GM12874 (cell line): ENCODE measurements around the gene ACSM6.

Experiments used
- TF ChIP-seq, protein P1 (sequence below): IDR thresholded peaks from 2 replicates; pipeline ENCODE4 v1.5.1; 2011; ENCODE audit warnings: low read depth, mild to moderate bottlenecking, control low read depth, low read length, moderate library complexity; ENCODE audit not compliant: insufficient read depth

The ACSM6 gene, protein sequence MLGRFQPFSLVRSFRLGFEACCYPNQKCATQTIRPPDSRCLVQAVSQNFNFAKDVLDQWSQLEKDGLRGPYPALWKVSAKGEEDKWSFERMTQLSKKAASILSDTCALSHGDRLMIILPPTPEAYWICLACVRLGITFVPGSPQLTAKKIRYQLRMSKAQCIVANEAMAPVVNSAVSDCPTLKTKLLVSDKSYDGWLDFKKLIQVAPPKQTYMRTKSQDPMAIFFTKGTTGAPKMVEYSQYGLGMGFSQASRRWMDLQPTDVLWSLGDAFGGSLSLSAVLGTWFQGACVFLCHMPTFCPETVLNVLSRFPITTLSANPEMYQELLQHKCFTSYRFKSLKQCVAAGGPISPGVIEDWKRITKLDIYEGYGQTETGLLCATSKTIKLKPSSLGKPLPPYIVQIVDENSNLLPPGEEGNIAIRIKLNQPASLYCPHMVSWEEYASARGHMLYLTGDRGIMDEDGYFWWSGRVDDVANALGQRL

DNA sequence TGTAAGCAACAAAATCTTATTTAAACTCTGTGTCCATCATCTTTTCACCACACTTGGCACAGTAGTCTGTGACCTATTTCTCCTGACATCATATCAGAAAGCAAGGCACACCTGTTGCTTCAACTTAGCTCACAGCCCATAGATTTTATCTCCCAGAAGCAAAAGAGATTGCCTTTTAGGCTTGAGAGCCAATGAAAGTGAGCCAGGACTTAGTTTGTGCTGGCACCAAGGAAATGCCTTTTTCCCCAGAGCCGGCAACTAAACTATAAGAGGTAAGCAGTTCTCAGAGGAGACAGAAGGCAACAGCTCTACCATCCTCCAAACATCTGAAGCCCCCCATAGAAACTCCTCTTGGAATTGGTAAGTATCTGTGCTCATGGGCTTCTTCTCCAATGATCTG lies at the start of gene ACSM6:
Gene ACSM6 (plus strand): TSS at position 295 of the 400 bp plus-strand sequence. CDS start 248 bp downstream, outside the sequence.
- TF ChIP-seq, protein P1, sequence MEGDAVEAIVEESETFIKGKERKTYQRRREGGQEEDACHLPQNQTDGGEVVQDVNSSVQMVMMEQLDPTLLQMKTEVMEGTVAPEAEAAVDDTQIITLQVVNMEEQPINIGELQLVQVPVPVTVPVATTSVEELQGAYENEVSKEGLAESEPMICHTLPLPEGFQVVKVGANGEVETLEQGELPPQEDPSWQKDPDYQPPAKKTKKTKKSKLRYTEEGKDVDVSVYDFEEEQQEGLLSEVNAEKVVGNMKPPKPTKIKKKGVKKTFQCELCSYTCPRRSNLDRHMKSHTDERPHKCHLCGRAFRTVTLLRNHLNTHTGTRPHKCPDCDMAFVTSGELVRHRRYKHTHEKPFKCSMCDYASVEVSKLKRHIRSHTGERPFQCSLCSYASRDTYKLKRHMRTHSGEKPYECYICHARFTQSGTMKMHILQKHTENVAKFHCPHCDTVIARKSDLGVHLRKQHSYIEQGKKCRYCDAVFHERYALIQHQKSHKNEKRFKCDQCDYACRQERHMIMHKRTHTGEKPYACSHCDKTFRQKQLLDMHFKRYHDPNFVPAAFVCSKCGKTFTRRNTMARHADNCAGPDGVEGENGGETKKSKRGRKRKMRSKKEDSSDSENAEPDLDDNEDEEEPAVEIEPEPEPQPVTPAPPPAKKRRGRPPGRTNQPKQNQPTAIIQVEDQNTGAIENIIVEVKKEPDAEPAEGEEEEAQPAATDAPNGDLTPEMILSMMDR: no peak

DNA sequence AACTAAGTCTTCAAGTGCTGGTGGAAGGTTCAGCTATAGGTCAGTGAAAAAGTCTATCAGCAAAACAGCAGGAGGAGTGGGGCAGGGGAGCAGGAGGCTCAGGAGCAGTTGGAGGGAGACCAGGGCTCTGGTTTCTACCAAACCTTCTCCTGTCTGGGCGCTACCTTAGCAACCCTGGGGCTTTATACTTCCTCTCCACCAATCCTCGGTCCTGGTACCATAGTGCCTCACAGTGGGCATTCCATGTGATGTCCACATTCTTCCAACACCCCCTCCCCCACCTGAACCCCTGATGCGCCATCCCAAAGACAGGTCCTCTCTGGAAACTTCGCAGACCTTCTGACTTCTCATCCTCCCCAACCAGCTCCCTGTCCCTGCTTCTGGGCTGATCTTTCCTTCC lies 25.3 kb upstream of the ACSM6 start:
- TF ChIP-seq, protein P1: no peak

DNA sequence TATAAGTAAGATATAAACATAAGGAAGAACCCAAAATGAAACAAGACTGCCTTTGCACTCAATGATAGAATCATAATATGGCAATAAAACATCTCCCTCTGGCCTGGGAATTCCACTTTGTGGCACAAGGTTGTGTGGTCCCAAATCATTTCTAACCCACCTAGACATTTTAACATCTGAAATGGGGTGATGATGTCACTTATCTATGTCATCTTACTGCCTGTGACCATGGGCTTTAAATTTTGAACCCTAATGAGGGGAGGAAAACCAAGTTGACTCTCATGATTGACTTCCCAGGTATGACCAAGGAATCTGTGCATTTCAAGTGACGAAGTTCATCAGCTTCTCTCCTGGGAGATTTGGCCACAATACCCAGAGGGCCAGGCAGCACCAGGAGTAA lies 24.5 kb upstream of the ACSM6 start:
- TF ChIP-seq, protein P1: no peak

DNA sequence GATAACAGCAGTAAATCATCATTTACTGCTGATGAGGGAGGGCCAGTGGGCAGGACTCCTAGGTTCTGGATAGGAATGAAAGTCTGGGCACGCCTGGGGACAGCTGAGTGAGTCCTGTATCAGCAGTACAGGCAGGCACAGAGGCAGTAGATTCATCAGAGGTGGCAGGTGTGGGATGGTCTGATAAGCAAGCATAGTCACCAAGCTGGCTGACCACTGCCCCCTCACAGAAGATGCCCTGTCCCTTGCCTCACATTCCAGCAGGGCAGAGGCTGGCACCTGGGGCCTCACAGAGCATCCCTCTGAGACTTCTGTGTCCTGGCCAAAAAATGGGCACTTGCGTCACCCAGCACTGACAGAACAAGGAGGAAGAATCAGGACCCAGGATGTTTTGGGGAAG lies 23.2 kb upstream of the ACSM6 start:
- TF ChIP-seq, protein P1: no peak

DNA sequence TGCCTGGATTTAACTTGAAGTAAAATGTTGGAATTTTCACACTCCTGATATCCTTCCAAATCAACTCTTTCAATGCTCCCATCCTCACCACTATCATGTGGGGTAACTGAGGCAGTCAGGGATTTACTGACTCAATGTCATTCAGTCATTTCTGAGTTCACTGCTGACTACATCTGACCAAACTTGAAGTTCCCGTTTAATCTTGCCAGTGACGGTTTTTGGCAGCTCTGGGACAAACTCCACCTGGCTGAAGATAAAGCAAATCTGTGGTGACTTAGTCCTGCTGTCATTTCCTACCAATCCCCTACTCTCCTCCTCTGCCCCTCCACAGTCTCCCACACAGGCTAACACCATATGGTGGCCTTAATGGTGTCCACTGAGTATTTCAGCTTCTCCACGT lies 22.7 kb upstream of the ACSM6 start:
- TF ChIP-seq, protein P1: no peak

DNA sequence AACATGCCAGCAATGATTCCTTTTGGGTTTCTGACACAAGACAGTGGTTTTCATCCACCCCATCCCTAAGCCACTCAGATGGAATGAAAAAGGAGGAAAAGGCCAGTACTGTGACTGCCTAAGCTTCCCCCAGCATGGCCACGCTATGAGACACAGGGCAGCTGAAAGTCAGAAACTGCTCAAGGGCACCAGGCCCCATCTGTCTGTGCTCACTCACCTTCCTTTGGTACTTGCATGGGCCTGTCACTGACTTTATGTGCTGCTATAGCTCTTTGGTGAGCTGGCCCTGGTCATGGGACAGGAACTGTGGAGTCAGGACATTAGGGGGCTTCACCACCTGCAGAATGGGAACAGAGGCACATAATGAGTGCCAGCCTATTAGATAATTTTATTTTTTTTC lies 21.2 kb upstream of the ACSM6 start:
- TF ChIP-seq, protein P1: no peak

DNA sequence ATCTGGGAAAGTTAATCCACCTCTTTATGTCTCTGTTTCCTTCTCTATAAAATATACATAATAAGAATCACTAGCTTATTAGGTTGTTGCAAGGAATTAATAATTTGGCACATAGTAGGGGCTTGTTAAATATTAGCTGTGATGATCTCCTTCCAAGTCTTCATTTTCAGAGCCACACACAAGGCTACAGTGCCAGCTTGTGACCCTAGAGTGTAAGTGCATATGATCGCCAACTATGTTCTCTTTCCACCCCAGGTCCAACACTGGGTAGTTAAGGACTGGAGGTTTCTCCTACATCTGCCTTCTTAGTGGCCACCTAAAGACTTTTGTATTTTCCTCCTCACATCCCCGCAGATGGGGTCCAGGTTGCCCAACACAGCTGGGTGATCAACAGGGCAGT lies 17.9 kb upstream of the ACSM6 start:
- TF ChIP-seq, protein P1: no peak
